ENCODE results near the gene HSD11B1L. TPM values are rescaled to one million over a fixed set of nuclear protein-coding genes. Genes with fewer than 3 reads are reported as not detected.

The HSD11B1L gene
- total RNA-seq, 1 experiment from 2014 or later = 2.4 TPM

- Mint-ChIP-seq H3K4me3 (ENCODE audit: unreplicated experiment) (no peak overlapping the region), H3K4me1 (ENCODE audit: low read depth, unreplicated experiment) (no peaks in the 10 kb centered on the region), H3K27me3 (ENCODE audit: insufficient read depth, unreplicated experiment) (no peaks in the 10 kb centered on the region), H3K27ac (ENCODE audit: unreplicated experiment) (no peak overlapping the region), H3K9me3 (ENCODE audit: unreplicated experiment) (no peaks in the 10 kb centered on the region), H3K36me3 (ENCODE audit: insufficient read depth, unreplicated experiment) (peaks cover 90% of the 10 kb centered on the region)
- Histone ChIP-seq H3K27me3 (replicated peaks; ENCODE audit: control insufficient read depth, insufficient read depth, low read length) (no peaks in the 10 kb centered on the region), H3K4me1 (no peaks in the 10 kb centered on the region), H3K4me3 (ENCODE audit: low read depth, low read length) (no peak overlapping the region), H3K36me3 (ENCODE audit: control insufficient read depth, insufficient read depth, low read length) (peaks cover 6% of the 10 kb centered on the region), H3K9me3 (no peaks in the 10 kb centered on the region)
- TF ChIP-seq, protein P1, sequence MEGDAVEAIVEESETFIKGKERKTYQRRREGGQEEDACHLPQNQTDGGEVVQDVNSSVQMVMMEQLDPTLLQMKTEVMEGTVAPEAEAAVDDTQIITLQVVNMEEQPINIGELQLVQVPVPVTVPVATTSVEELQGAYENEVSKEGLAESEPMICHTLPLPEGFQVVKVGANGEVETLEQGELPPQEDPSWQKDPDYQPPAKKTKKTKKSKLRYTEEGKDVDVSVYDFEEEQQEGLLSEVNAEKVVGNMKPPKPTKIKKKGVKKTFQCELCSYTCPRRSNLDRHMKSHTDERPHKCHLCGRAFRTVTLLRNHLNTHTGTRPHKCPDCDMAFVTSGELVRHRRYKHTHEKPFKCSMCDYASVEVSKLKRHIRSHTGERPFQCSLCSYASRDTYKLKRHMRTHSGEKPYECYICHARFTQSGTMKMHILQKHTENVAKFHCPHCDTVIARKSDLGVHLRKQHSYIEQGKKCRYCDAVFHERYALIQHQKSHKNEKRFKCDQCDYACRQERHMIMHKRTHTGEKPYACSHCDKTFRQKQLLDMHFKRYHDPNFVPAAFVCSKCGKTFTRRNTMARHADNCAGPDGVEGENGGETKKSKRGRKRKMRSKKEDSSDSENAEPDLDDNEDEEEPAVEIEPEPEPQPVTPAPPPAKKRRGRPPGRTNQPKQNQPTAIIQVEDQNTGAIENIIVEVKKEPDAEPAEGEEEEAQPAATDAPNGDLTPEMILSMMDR (IDR thresholded peaks at IDR 0.05; ENCODE audit: insufficient read depth in 1 of 2, low read depth in 1 of 2, low read length in 1 of 2, severe bottlenecking in 1 of 2, unreplicated experiment in 1 of 2) = no peak
- CTCF ChIA-PET = no interaction called here
- intact Hi-C loops (cut with micrococcal nuclease; ENCODE audit: unreplicated experiment) = no loop called here
- no TSS peak for BruUV-seq (replicated peaks)
- DNase-seq = no peak
- POLR2A ChIA-PET = no interaction called here
Observed at GRCh38 chr19:5706876-5707573, 26.2 kb downstream of the HSD11B1L start.

GRCh38 chr19:5707576-5708575, 27.0 kb downstream of the HSD11B1L start:
- no peaks in the 10 kb centered on the region for H3K4me1 Mint-ChIP-seq (ENCODE audit: low read depth, unreplicated experiment)
- CTCF ChIA-PET = interaction anchor here (1.5 kb wide), 1 partner anchor 18 kb away, joined by 4 read pairs; no protein-coding TSS in a partner anchor
- Histone ChIP-seq H3K27me3 (replicated peaks; ENCODE audit: control insufficient read depth, insufficient read depth, low read length) (no peaks in the 10 kb centered on the region), H3K9me3 (no peaks in the 10 kb centered on the region), H3K36me3 (ENCODE audit: control insufficient read depth, insufficient read depth, low read length) (peaks cover 6% of the 10 kb centered on the region), H3K4me3 (ENCODE audit: low read depth, low read length) (no peak overlapping the region), H3K4me1 (no peaks in the 10 kb centered on the region)
- TF ChIP-seq, protein P1 (IDR thresholded peaks at IDR 0.05; ENCODE audit: insufficient read depth in 1 of 2, low read depth in 1 of 2, low read length in 1 of 2, severe bottlenecking in 1 of 2, unreplicated experiment in 1 of 2) = no peak
- intact Hi-C loops (cut with micrococcal nuclease; ENCODE audit: unreplicated experiment) = no loop called here
- no TSS peak for BruUV-seq (replicated peaks)
- no peak overlapping the region for H3K4me3 Mint-ChIP-seq (ENCODE audit: unreplicated experiment)
- no peaks in the 10 kb centered on the region for H3K27me3 Mint-ChIP-seq (ENCODE audit: insufficient read depth, unreplicated experiment)
- H3K9me3 Mint-ChIP-seq (ENCODE audit: unreplicated experiment) = no peaks in the 10 kb centered on the region
- no peak for DNase-seq
- peaks cover 95% of the 10 kb centered on the region for H3K36me3 Mint-ChIP-seq (ENCODE audit: insufficient read depth, unreplicated experiment)
- H3K27ac Mint-ChIP-seq (ENCODE audit: unreplicated experiment) = no peak overlapping the region
- POLR2A ChIA-PET = no interaction called here

- Histone ChIP-seq H3K4me1 (no peaks in the 10 kb centered on the region), H3K36me3 (ENCODE audit: control insufficient read depth, insufficient read depth, low read length) (peaks cover 5% of the 10 kb centered on the region), H3K9me3 (no peaks in the 10 kb centered on the region), H3K4me3 (ENCODE audit: low read depth, low read length) (no peak overlapping the region), H3K27me3 (replicated peaks; ENCODE audit: control insufficient read depth, insufficient read depth, low read length) (no peaks in the 10 kb centered on the region)
- ChIA-PET POLR2A (no interaction called here), CTCF (no interaction called here)
- BruUV-seq (replicated peaks) = no TSS peak
- Mint-ChIP-seq H3K9me3 (ENCODE audit: unreplicated experiment) (no peaks in the 10 kb centered on the region), H3K36me3 (ENCODE audit: insufficient read depth, unreplicated experiment) (peaks cover 91% of the 10 kb centered on the region), H3K27ac (ENCODE audit: unreplicated experiment) (no peak overlapping the region), H3K4me1 (ENCODE audit: low read depth, unreplicated experiment) (no peaks in the 10 kb centered on the region), H3K27me3 (ENCODE audit: insufficient read depth, unreplicated experiment) (no peaks in the 10 kb centered on the region), H3K4me3 (ENCODE audit: unreplicated experiment) (no peak overlapping the region)
- TF ChIP-seq, protein P1 (IDR thresholded peaks at IDR 0.05; ENCODE audit: insufficient read depth in 1 of 2, low read depth in 1 of 2, low read length in 1 of 2, severe bottlenecking in 1 of 2, unreplicated experiment in 1 of 2) = no peak
- intact Hi-C loops (cut with micrococcal nuclease; ENCODE audit: unreplicated experiment) = no loop called here
- DNase-seq = no peak
Observed at GRCh38 chr19:5711025-5711424, 30.2 kb downstream of the HSD11B1L start.

Data from Caco-2 (cell line).